Kidney (tissue), 14 donors: ENCODE results near the gene ATP6V1F. TPM values are rescaled to one million over a fixed set of nuclear protein-coding genes. Genes with fewer than 3 reads are reported as not detected.

Experiments
- DNase-seq, 5 donors: peaks; one replicate each; pipeline ENCODE4 v3.0.0-alpha.2; 2013 to 2020
- FAIRE-seq: peaks from 2 replicates; lab custom pipeline; 2012; peaks lifted over from hg19 to GRCh38; lab: Jason Lieb, UNC
- H3K27ac ChIP-seq, 2 donors: one replicate each; pipeline ENCODE4 v1.7.0; 2013; ENCODE audit warnings: low read depth in 2 of 2, low read length in 2 of 2, inconsistent platforms in 1 of 2
- H3K27me3 ChIP-seq: one replicate; pipeline ENCODE4 v1.7.1; 2013; ENCODE audit warnings: low read length, inconsistent platforms; ENCODE audit not compliant: control insufficient read depth, insufficient read depth
- H3K36me3 ChIP-seq, 3 donors: one replicate each; pipeline versions ENCODE4 v1.7.0 to v1.7.1; 2013; ENCODE audit warnings: low read length in 3 of 3, control low read depth in 1 of 3, inconsistent platforms in 1 of 3; ENCODE audit not compliant: insufficient read depth in 3 of 3, control insufficient read depth in 2 of 3
- H3K4me1 ChIP-seq, 3 donors: one replicate each; pipeline versions ENCODE4 v1.7.0 to v1.7.1; 2013; ENCODE audit warnings: low read length in 3 of 3, inconsistent platforms in 1 of 3, low read depth in 1 of 3; ENCODE audit not compliant: control insufficient read depth in 2 of 3, insufficient read depth in 2 of 3
- H3K4me3 ChIP-seq, 3 donors: one replicate each; pipeline versions ENCODE4 v1.7.0 to v1.8.1; 2013; ENCODE audit warnings: low read length in 3 of 3, control low read depth in 1 of 3, inconsistent platforms in 1 of 3
- H3K9ac ChIP-seq, 3 donors: one replicate each; pipeline versions ENCODE4 v1.7.0 to v1.7.1; 2013; ENCODE audit warnings: low read length in 3 of 3, control low read depth in 1 of 3, inconsistent platforms in 1 of 3
- H3K9me3 ChIP-seq, 3 donors: one replicate each; pipeline versions ENCODE4 v1.7.0 to v1.7.1; 2013; ENCODE audit warnings: low read length in 3 of 3, control low read depth in 1 of 3, inconsistent platforms in 1 of 3; ENCODE audit not compliant: control insufficient read depth in 2 of 3, insufficient read depth in 1 of 3
- CTCF ChIP-seq: IDR thresholded peaks from 3 replicates; pipeline ENCODE4 v1.5.1; 2012; ENCODE audit warnings: mild to moderate bottlenecking, moderate library complexity, borderline replicate concordance; ENCODE audit not compliant: insufficient read depth; ENCODE audit errors: extremely low read depth
- intact Hi-C: fragments of 100-400 bp; cut with DNase I; formaldehyde crosslinking; loops from one replicate; pipeline ENCODE4 v1.11.1; 2022
- polyA plus RNA-seq: library from polyadenylated mRNA; stranded (reverse); fragments of 350-450 nt; fragmentation: Illumina TruSeq; extraction: RNeasy Lipid Tissue Mini Kit (QIAGEN cat#74804); gene quantifications from one replicate; pipeline ENCODE4 v1.2.3, GENCODE V29; 2014; ENCODE audit warnings: low read depth, low replicate concordance; ENCODE audit not compliant: insufficient read depth
- total RNA-seq: library from RNA; stranded (reverse); fragmentation: NEBNext Ultra II Directional; extraction: Animal tissue kit (Norgen Biotek cat#: 25700); gene quantifications from one replicate; pipeline ENCODE4 v1.2.1, GENCODE V29; 2021
- donor health status: control.
- donor health status: control.
- donor health status: control.
- donor health status: control.
- donor health status: control.
- donor health status: DM: yes; HTN: yes; CAD: no.
- donor health status: Normal renal cell carcinoma (clear cell type).

The ATP6V1F gene
- total and polyA plus RNA-seq, 2 donors from 2014 or later: 161 to 684 TPM

GRCh38 chr7:128884561-128885369 is 22.1 kb downstream of the ATP6V1F start:
- FAIRE-seq: no peak
- peak in 2 of 5 donors; percentile 45 to 69 for DNase-seq
- intact Hi-C loops: no loop called here

GRCh38 chr7:128885370-128886187 is 22.9 kb downstream of the ATP6V1F start:
- DNase-seq: peak in 1 of 5 donors; percentile 35
- Histone ChIP-seq H3K9ac (no peak overlapping the region), H3K36me3 (no peaks in the 10 kb centered on the region), H3K27me3 (no peaks in the 10 kb centered on the region), H3K27ac (no peak overlapping the region), H3K9me3 (peaks cover 0 to 3% (median 0%) of the 10 kb centered on the region in 3 donors), H3K4me1 (no peaks in the 10 kb centered on the region), H3K4me3 (no peak overlapping the region)
- no peak for TF ChIP-seq CTCF
- intact Hi-C loops: no loop called here
- FAIRE-seq: no peak

More at GRCh38 chr7:128884561-128885369, 22.1 kb downstream of the ATP6V1F start:
- Histone ChIP-seq H3K36me3 (no peaks in the 10 kb centered on the region), H3K27ac (no peak overlapping the region), H3K9me3 (peaks cover 0 to 3% (median 0%) of the 10 kb centered on the region in 3 donors), H3K9ac (no peak overlapping the region), H3K4me1 (no peaks in the 10 kb centered on the region), H3K4me3 (no peak overlapping the region), H3K27me3 (no peaks in the 10 kb centered on the region)
- TF ChIP-seq CTCF: no peak

GRCh38 chr7:128886391-128887168 is 23.9 kb downstream of the ATP6V1F start:
- Histone ChIP-seq H3K4me3 (no peak overlapping the region), H3K36me3 (no peaks in the 10 kb centered on the region), H3K27me3 (no peaks in the 10 kb centered on the region), H3K4me1 (no peaks in the 10 kb centered on the region), H3K27ac (no peak overlapping the region), H3K9me3 (peaks cover 0 to 3% (median 0%) of the 10 kb centered on the region in 3 donors), H3K9ac (no peak overlapping the region)
- FAIRE-seq (no peak), DNase-seq (peak in 3 of 5 donors; percentile 34 to 61 (median 60))
- intact Hi-C loops: no loop called here
- no peak for TF ChIP-seq CTCF
